COLO668 (cell line): ENCODE results near the gene STEAP1B.
"Not testable (repeated sequence)": the region's sequence is repeated elsewhere in the genome, so short reads cannot be mapped to it uniquely, and the experiment has no call there.

Experiments used
- DNase-seq: peaks from one replicate; lab custom pipeline; 2025; ENCODE audit not compliant: unreplicated experiment; lab: John Stamatoyannopoulos, UW

STEAP1B gene

DNA sequence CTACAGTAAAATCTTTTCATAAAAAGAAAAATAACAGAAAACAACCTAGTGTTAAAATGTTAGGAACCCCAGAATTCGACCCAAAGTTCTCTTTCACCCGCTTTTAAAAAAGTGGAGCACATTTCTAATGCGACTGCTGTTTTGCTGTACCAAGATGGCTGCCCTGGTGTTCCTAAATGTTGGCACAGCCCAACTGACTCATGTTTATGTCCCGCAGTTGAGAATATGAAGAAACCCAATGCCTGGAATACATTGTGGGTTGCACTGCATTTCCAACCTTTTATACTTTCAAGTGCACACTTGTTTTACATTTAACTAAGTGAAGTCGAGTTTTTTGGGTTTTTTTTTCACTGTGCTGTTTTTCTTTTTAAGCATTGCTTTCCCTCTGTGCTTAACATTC lies 944 bp downstream of the STEAP1B start:
- no peak for DNase-seq

DNA sequence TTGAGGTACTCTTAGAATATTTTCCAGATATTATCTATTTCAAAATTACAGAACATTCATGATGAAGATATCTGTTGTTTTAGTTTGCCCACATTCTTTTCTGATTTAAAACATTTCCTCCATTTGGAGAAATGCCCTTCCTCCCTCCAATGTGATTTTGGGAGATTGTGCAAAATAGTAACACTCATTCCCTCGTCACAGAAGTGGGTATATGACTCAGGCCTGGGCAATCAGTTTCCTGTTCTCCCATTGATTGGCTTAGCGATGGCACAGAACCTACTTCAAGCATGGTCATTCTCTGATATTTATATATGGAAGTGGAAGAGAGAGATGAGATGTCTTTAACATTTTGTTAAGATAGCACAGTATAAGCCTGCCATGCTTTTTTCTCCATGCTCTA lies 3.1 kb downstream of the STEAP1B start:
- DNase-seq, result not testable (repeated sequence)

DNA sequence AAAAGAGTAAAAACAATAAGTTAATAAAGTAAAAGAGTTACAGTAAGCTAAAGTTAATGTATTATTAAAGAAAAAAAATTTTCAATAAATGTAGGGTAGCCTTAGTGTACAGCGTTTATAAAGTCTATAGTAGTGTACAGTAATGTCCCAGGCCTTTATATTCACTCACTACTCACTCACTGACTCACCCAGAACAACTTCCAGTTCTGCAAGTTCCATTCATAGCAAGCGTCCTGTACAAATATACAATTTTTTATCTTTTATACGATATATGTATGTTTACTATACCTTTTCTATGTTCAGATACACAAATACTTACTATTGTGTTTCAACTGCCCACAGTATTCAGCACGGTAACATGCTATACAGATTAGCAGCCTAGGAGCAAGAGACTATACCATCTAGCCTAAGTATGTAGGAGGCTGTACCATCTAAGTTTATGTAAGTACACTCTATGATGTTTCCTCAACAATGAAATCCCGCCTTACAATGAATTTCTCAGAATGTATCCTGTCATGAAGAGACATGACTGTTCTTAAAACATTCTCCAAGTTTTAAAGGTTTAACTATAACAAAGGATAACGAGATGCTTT lies 3.6 kb downstream of the STEAP1B start:
- not testable (repeated sequence) for DNase-seq

DNA sequence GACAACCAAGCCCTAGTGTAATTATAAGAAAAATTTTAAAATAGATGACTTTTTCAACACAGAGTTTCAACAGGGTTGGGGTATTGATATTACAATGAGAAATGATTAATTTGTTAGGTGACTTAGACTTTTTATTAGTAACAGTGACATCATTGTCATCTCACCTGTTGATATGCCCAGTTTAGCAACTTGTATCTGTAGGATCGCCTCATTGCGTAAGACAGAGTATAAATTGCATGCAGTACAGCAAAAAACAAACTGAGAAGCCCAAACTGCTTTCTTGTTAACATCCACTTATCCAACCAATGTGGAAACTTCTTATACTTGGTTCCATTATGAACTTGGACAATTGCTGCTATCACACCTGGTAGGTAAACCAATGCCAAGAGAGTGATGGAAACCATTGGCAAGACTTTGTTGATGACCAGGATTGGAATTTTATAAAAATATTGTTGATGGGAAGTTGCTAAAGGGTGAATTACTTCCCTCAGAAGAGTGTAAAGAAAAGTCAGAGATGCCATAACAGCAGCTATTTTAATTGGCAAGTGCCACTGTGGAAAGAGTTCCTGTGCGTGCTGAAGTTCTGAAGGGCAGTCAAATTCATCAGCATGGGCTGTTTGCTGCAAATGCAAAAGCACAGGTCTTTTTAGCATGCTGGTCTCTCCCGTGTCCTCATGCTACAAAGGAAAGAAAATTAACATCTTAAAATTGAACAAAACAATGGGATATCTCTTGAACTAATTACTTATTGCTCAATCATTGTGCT lies 6.6 kb downstream of the STEAP1B start:
- not testable (repeated sequence) for DNase-seq

DNA sequence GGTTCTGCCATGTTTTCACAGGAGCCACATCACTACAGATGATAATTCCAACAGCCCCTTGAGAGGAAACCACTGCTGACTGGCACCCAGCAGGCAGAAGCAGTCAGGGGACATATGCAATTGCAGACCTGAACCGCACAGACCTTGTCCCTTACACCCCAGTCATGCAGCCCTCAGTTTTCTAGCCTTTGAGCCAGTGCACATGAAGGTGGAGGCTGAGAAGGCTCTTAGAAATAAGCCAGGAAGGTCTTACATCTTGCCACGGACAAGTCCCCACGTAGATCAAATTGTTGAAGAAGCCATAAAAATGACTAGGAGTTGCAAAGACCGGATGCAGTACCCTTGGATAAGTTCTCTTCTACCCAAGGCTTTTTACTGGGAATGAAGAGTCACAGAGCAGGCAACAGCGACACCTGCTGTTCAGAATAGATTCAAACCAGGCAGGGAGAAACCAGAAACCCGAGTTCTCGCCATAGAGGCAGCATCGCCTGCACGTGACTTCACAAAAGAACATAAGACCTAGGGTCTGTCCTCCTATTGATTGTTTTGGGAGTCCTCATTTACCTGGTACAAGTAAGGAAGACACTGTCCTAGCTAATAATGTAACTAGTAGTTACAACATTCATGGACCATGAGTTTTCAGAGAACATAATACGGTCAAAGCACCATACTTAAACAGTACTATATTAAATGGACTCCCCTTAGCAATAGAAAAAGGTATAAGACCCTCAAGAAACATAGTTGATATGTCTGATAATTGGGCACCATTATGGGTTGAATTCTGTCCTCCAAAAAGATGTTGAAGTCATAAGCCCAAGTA lies 11.1 kb downstream of the STEAP1B start:
- peak; percentile 87 for DNase-seq

DNA sequence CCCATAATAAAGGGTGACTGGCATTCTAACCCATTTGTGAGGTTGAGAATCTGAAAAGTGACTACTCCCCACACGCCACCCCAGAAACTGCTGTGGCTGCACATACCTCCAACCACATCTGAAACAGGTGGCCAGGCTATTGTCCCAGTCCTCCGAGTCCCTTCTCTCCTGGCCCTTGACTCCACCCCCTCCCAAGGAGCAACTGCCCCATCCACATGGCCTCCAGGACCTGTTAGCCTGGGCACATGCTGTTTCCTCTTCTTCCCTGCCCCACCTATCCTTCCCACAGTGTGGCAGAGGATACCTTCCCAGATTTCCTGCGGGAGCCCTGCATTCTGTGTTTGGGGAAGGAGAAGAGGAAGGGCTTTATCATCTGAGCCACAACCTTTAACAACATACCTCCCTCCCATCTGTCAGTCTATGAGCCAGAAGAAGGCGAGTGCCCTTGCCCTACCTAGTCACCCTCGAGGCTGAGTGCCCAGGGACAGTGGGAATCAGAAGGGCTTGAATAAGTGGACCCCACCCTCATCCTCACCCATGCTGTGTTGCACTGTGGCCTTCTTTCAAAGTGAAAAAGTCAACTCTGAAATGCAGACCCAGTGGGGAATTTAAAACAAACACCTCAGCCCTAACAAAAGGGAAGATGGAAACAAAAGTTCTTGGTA lies 11.9 kb downstream of the STEAP1B start:
- DNase-seq, result no peak

DNA sequence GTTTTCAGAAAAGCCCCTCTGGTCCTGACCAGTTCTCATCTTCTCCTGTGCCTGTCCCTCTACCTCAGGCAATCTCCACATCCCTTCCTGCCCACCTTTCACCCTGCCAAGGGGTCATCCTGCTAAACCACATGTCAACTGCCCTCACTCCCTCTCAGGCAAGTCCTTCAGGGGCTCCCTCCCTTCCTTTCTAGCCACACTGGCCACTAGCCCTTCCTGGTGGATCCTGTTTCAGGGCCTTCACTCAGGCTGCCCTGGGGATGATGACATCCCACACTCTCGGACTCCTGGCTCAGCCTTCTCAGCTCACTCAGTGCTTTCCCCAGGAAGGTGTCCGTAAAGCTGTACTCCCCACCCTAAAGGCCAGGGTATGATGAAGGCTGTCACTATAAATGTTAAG lies 13.4 kb downstream of the STEAP1B start:
- no peak for DNase-seq

DNA sequence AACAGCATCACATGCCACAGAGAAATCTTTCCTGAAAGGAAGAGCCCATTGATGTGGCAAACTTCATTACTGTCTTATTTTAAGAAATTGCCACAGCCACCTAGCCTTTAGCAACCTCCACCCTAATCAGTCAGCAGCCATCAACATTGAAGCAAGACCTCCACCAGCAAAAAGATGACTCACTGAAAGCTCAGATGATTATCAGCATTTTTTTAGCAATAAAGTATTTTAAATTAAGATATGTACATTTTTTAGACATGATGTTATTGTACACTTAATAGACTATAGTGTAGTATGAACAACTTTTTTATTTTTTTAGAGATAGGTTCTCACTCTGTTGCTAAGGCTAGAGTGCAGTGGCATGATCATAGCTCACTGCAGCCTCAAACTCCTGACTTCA lies 14.8 kb downstream of the STEAP1B start:
- DNase-seq, result no peak

DNA sequence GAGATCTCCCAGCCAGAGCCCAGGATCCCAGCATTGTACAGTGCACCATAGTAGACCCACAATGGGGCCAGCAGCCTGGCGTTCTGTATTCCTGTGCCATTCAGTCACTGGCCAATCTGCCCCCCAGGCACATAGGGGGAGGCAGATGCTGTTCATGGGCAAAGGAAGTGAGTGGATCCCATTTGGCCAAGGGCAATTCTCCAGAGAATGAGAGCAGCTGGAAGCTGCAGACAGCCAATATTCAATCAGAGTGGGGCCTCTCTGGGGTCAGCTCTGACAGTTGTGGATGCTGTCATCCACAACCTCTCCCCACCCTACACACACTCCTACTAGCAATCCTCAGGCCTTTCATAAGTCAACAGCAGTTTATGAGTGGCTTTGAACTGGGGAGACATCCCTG lies 17.5 kb downstream of the STEAP1B start:
- no peak for DNase-seq

DNA sequence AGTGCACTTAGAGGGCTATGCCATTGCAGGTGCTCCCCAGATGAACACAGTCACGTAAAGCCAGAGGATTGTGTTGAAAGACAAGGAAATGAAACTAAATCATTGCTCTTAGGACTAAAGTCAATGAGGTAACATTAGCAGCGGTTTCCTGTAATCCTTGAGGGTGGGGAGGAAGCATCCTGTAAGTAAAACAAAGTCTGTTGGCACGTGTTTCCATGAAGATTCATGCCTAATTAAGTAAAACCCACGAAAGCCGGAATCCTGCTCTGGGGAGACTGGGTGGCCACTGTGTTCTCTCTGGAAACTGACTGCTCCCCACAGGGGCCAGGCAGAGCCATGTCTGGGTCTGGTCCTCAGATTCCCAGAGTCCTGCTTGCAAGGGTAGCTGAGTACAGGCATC lies 18.3 kb downstream of the STEAP1B start:
- no peak for DNase-seq

DNA sequence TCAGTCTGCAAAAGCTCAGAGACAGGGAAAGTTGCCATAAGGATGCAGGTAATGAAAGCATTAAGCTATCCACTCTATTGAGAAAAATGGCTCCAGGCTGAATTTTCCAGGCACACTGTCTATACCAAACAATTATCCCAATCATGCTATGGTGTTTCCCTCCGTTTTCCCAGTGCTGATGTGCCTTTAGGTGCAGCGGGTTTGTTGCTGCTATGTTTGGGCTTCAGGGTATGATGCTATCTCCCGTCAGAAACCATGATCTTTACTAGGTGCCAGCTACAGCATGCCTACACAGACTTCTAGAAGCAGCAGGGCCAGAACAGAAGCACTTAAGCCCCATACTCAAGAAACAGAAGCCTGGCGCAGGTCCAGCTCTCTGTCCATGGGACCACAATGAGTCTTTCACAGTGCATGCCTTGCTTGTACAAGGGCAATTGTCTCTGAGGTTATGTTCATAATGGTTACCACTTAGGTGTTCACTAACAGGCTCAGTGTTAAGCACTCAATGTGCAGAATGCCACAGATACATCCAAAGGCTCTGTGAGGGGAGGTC lies 19.4 kb downstream of the STEAP1B start:
- no peak for DNase-seq

DNA sequence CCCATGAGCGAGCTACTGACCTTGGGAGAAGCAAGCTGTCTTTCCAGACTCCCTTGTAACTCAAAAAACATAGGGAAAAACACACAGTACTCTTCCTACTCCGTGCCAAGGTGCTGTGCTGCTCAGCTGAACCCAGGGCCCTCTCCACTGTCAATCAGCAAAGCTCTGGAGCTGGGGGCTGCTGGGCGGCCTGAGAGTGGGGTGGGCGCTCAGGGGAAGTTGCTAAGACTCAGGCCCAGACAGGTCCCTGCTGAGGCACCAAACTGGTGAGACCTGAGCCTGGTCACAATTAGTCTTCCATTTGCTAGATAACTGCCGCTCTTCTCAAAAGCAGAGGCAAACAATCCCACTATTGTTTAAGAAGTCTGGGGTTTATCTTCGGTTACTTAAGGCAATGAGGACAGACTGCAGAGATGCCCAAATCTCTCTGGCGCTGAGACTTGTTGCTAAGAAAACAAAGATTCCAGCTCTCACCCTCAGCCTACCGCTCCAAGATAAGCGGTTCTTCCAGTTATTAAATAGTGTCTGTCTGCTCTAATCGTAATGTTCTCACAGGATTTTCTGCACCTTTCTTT lies 22.0 kb downstream of the STEAP1B start:
- DNase-seq, result no peak

DNA sequence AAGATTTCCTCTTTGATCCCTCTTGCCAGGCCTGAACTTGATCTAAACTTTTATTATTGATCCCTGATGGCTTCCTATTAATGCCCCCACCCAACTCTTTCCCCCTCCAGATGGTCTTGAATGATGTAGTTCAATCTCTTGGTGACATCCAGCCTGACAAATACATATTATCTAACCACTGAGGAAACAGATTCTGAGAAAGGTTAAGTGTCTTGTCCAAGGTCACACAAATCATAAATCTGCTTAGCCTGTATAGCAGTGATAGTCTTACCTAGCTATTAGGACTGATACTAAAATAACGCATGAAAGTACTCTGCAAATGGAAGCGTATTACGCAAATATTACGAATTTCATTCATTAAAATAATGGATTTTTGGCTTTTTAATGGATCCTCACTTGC lies 22.7 kb downstream of the STEAP1B start:
- DNase-seq, result no peak

DNA sequence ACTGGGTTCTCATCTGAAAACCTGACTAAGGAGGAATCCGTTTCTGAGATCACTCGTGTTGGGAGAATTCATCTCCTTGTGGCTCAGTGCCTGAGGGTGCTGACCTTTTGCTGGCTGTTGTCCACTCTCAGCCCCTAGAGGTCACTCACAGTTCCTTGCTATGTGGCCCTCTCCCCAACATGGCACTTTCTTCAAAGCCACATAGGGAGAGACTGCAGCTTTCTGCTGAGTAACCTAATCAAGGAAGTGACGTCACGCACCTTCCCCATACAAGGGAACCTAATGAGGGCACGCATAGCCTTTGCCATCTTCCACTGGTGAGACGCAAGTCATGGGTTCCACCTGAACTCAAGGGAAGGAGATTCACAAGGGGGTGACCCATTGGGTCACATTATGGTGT lies 23.2 kb downstream of the STEAP1B start:
- no peak for DNase-seq

DNA sequence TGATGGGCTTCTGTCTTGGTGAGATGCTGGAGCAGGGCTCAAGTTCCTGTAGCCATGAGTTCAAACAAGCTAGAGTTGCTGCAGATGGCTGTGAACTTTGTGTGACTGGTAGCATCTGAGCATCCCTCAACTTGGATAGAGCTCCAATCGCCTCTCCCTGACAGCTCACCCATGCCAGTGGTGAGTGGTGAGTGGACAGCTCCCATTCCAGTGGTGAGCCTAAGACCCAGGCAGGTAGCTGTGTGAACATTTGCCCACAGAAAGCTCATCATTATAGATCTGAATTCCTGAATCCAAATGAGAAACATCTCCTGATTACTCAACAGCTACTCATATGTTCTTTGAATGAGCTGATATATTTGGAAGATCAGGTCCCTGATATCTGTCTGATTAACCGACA lies 25.3 kb downstream of the STEAP1B start:
- no peak for DNase-seq

DNA sequence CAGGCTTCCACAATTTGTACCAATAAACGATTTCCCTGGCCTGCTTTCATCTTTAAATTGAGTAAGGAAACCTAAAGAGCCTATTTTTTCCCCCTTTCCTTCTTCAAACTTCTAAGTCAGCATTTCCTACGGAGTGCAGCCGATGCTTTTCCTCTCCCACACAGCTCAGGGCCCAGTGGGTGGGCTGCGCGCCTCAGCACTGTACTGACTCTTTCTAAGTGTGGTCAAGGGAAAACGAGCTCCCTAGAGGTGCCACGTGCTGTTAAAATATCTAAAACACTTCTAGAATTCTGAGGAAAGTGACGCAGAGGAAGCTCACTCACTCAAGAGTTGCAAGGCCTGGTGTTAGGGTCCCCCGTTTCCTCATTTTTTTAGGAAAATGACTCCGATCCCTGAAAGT lies 29.0 kb downstream of the STEAP1B start:
- DNase-seq, result no peak

DNA sequence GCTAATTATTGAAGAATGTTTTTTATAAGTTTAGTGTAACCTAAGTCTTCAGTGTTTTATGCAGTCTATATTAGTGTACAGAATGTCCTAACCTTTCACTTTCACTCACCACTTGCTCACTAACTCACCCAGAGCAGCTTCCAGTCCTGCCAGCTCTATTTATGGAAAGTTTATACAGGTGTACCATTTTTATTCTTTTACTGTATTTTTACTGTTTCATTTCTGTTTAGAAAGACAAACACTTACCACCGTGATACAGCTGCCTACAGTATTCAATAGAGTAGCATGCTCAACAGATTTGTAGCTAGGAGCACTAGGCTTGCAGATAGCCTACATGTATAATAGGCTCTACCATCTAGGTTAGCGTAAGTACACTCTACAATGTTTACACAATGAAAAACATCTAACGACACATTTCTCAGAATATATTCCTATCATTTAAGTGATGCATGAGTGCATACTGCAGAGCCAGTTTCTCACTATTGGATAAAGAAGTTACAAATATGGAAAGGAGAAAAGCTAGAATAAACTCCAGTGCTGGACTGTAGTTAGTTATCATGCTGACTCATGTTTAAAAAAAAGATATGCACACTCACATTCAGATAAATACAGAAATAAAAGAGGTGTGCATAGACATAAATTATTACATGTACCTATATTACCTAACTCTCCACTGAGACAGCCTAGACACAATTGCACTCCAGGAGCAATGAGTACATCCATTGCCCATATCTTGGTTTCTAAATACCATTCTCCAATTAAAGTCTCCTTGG lies 30.4 kb downstream of the STEAP1B start:
- DNase-seq, result no peak

DNA sequence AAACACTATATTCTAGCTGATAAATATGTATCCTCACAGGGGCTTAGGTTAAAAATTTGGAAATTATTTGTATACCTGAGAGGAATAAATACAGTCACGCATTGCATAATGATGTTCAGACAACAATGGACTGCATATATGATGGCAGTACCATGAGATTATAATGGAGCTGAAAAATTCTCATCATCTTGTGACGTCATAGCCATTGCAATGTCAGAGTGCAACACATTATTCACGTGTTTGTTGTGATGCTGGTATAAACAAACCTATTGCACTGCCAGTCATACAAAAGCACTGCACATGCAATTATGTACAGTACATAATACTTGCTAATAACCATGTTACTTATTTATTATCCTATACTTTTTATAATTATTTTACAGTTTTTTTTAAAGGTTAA lies 31.4 kb downstream of the STEAP1B start:
- DNase-seq, result no peak

DNA sequence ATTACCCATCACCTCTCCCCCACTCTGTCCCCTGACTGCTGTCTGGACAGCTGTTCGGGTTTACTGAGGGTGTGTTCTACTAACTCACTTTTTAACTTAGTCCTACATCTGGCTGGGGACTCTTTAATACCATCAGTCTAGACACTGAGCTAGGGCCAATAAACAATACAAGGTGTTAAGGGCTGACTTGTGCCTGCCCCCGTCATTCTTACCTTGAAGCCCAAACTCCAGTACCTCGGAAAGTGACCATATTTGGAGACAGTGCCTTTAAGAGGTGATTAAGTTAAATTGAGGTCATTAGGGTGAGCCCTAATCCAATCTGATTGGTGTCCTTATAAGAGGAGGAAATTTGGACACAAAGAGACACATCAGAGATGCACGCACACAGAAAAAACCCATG lies 35.7 kb downstream of the STEAP1B start:
- no peak for DNase-seq

DNA sequence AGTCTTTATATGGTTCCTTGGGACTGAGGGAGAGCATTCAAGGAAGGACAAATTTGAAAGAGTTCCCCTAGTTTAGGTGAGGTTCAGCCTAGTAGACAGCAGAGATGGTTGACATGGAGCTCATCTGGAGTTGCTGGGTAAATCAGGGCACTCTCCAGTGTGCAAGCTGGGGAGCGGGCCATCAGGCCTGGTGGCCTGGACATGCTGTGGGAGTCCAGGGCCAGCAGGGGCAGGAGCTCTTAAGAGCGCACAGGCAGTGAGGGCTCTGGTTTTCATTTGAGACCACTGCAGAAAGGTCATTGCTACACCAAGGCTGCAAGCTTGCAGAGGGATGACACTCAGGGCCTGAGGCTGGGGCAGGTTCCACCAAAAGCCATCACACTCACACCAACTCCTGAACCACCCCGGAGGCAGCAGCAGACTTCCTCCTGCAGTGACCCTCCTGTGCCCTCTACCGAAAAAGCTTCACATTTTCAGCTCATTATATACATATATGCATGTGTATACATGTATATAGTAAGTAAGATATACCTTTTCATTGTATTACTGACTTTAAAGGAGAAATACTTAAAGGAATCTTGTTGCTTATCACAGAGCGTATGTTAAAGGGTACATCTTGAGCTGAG lies 39.5 kb downstream of the STEAP1B start:
- no peak for DNase-seq
